SK-N-DZ (cell line): ENCODE measurements around the gene NR3C2.
"Not testable (repeated sequence)": the region's sequence is repeated elsewhere in the genome, so short reads cannot be mapped to it uniquely, and the experiment has no call there.

ENCODE experiments used
- DNase-seq: peaks from one replicate; pipeline ENCODE4 v3.0.0-alpha.2; 2015; ENCODE audit warnings: low spot score

Gene NR3C2

DNA sequence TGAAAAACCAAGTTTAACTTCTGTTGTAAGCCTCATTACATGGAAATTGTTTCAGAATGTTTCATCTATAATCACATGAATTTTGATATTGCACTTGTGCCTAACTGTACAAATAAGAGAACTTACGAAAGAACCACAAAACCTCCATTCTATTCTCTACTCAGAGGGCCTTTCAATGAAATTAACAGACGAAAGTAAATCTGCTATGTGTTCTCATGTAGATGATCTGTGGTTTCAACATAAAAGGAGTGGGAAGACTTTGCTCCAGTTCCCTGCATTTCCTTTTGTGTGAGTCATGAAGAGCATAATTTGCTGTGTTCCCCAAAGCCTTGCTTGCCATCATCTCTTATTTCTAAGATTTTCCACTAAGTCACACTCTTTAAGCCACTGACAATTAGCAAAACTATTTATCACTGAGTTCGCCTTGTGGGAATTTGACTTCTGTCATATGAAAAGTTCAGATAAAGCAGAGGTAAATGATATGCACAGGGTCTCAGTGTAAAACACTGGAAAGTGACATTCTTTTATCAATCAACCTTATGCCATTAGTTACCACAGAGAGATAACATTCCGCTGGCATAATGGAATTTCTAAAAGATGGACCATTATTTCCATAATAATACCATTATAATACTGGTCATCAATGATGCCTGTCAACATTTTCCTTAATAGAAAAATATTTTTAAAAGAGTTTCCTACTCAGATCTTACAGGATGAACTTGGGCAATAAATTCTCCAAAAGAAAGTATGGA, 329.8 kb downstream of the NR3C2 start:
- no peak for DNase-seq

DNA sequence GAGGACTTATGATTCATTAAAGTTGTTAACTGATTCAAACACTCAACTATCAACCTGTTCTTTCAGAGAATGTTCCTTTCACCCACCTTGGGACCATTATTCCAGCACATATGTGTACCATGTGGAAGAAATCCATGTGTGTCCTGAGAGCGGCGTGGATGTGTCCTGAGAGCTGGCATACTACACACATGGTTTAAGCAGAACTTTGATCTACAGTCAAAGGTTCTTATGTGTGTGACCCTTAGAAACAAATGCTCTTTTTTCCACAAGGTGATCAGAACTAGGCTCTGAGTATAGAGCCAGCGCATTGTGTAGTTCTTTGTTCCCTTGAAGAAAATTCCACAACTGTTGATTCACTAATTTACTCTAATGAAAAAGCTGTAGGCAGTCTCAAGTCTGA, 332.0 kb downstream of the NR3C2 start:
- no peak for DNase-seq

DNA sequence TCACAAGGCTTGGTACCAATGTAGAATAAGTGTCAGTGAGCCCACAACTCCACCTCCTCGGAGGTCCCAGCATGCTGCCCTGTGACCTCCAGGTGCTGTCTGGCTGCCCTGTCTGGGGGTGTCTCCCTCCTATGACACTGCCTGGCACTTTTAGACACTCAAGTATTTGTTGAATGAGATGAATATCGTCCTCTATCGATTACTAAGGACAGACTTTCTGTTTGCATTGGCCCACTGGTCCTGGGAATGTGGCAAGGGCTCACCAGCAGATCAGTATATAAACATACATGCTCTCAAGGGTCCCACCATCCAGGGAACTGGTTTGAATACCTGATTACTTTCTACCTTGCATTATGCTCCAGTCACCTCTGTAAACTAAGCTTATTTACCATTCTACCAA, 333.0 kb downstream of the NR3C2 start:
- no peak for DNase-seq

DNA sequence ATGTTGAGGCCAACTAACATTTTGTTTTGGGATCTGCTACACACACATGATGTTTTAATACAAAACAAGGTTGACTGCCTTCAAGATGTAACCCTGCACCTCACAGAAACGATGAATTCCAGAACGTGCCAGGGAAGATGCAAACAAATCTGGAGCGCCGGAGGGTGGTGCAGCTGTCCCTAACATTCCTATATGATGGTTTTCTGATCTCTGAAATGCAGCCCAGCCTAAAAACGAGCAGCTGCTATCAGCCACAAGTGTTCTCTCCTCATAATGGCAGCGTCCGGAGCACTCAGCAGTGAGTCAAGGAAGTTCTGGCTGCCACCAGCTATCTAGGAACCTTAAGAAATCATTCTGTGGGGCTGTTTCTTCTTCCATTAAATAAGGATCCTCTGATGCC, 333.4 kb downstream of the NR3C2 start:
- DNase-seq, result no peak

DNA sequence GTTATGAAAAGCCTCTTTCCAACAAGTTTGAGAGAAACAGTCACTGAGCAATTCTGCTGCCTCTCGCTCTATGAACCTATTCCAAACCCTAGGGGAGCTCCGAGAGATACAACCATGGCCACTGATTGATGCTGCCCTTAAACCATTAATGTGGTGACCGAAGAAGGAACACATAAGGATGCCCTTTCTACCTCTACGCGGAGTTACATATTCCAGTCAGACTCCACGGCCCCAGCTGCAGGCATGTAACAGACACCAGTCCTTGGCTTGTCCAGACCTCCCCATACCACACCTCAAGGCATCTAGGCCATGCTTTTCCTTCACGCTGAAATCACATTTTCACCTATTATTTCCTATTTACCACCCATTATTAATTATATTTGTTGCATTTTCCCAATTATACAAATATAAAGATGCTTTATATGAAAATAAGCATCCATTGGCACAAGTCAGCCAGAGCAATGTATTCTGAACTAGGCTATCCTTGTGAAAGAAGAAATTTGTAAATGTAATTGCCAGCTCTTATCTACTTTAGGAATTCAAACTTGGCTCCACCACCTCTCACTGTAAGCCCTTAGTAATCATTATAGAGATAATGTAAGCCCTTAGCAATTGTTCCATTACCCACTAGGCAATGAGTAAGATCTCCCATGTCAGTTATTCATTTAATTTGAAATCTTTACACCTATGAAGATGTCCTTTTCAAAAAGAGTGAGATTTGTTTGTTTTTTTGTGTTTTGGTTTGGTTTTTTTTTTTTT, 338.4 kb downstream of the NR3C2 start:
- no peak for DNase-seq

GRCh38 chr4:148101790-148102189, 340.4 kb downstream of the NR3C2 start:
- DNase-seq, result no peak

- DNase-seq, result no peak
Observed at GRCh38 chr4:148101235-148101634, 341.0 kb downstream of the NR3C2 start.

DNA sequence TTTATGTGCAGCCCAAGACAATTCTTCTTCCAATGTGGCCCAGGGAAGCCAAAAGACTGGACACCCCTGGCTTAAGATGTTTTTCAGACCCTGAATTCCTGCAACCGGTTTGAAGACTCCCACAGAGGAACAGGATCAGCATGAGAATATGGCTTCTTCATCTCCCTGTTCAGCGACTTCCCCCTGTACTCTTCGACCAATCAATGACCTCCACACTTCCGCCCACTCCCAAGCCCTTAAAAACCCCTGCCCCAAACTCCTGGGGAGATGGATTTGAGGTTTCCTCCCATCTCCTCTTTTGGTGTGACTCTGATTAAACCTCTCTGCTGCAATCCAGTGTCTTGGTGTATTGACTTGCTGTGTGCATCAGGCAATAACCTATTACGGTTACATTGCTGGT, 344.4 kb downstream of the NR3C2 start:
- no peak for DNase-seq

- no peak for DNase-seq
Observed at GRCh38 chr4:148095346-148095923, 346.8 kb downstream of the NR3C2 start.

DNA sequence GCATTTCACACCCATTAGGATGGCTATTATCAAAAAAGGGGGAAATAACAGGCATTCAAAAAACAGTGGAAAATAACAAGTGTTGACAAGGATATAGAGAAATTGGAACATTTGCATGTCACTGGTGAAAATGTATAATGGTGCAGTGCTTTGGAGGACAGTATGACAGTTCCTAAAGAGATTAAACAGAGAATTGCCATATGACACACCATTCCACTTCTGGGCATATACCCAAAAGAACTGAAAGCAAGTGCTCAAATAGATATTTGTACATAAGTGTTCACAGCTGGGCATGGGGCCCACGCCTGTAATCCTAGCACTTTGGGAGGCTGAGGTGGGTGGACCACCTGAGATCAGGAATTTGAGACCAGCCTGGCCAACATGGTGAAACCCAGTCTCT, 348.1 kb downstream of the NR3C2 start:
- no peak for DNase-seq

GRCh38 chr4:148093065-148093464, 349.1 kb downstream of the NR3C2 start:
- no peak for DNase-seq

GRCh38 chr4:148092316-148093014, 349.7 kb downstream of the NR3C2 start:
- no peak for DNase-seq

DNA sequence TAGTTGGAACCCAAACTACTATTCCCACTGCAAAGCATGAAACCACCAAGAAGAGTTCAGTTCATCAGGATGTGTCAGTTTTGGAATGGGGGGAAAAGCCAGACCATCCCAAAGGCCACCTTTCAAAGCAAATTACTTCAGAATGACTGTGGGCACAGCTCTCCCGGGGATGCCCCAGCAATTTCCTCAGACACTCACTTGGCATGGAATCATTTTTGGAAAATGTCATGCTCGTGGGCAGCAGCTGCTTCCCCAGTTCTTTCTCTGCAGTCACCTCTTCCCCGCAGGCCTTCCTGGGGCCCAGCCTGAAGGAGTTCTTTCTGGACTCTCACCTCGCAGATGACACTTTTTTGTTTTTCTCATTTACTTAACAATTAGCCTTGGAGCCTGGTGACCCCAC, 350.3 kb downstream of the NR3C2 start:
- no peak for DNase-seq

DNA sequence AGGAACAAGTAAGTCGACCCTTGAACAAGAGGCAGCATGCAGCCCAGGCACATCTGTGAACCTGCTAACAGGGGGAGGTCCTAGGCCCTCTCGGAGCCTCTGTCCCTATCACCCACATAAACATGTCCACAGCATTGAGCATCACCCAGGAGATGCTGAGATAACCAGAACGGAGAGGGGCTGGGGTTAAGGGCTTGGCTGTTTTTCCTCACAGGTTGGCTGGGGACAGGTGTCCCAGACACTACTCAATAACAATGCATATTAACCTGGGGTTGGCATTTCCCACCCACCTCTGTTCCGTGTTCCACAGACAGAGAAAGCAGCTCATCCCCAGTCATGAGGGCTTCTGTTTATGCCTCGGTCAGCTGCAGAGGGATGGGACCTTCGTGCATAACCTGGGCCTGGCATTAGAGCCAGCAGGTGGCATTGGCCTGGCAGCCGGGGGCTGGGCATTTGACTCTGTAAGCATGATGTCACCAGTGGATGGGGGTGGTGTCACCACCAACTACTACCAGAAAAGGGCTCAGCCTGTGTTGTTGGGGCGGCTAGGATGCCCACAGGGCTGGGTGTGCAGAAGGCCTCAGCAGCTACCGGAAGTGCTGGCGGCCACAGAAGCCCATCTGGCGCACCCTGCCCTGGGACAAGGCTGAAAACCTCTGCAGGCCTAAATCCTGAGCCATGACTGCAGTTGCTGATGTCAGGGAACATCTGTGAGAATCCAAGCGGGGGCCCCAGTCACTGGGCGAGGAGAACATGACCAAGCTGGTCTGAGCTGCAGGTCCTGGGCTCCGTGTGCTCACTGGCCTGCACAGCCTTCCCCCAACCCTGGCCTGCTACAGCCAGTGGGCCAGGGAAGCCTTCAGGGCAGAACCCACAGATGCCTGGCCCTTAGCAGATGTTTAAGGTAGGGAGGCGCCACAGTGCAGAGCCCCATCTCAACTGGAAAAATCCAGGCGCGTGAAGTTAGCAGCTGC, 351.4 kb downstream of the NR3C2 start:
- no peak for DNase-seq

- DNase-seq, result no peak
Observed at GRCh38 chr4:148090029-148090428, 352.2 kb downstream of the NR3C2 start.

DNA sequence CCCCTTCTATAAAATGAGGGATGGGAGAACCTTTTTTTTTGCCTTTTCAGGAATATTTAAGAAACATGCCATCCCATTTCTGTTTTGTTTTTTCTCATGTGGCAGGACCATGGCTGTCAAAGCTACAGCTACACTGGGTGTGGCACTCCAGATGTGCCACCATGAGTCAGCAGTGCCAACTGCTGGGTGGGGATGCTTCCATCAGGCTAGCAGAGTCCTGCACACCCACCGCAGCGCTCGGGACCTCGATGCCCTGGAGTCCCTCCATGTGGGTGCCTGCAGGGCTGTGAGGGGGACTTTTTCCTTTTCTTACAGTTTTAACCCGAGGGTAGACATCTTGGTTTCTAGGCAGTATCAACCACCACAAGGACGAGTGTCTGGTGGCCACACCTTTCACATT, 352.6 kb downstream of the NR3C2 start:
- no peak for DNase-seq

GRCh38 chr4:148083073-148083472, 359.1 kb downstream of the NR3C2 start:
- not testable (repeated sequence) for DNase-seq

- no peak for DNase-seq
Observed at GRCh38 chr4:148081745-148082144, 360.5 kb downstream of the NR3C2 start.

- DNase-seq, result no peak
Observed at GRCh38 chr4:148081267-148081666, 360.9 kb downstream of the NR3C2 start.

DNA sequence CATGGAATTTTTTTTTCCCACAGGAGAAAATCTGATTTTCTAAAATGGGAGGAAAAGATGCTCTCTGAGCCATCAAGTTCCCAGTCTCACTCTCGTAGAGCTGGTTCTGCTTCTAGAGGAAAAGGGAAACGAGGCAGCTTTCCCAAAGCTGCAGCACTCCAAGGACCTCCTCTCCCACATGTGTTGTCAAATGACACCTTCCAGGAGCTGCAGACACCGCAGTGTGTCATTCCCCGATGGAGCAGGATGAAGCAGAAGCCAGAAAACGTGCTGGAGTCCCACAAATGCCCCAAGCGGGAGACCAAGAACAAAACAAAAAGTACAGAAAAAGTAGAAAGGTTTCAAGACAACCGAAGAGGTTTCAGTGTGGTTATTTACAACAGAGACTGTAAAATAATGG, 362.3 kb downstream of the NR3C2 start:
- DNase-seq, result no peak

DNA sequence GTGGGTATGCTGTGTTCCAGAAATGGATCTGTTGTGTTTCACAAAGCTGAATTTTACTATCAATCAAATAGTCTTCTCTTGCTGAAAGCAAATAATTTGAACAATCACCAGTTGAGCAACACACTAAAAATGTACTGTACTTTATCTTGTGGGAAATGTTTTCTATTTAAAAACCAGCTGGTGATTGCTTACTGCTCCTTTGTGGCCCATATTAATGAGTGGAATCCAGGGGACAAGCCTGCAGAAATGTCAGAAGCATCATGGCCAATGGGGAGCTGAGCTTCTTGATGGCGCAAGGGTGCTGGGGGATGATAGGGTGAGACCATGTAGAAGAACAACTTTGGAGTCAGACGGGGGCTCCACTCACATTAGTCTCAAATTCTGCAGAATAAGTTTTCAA, 364.2 kb downstream of the NR3C2 start:
- DNase-seq, result no peak
